H9 (cell line): ENCODE results near the gene ITGA2. TPM values are rescaled to one million over a fixed set of nuclear protein-coding genes. Genes with fewer than 3 reads are reported as not detected.

Experiments
- DNase-seq: peaks from one replicate; pipeline ENCODE4 v3.0.0-alpha.2; 2017
- H2AFZ ChIP-seq: one replicate; pipeline ENCODE4 v1.6.1; 2013; ENCODE audit warnings: mild to moderate bottlenecking, low read length, control low read depth, moderate library complexity
- H2AK5ac ChIP-seq: 2 replicates; pipeline ENCODE4 v1.6.1; 2013; ENCODE audit warnings: low read length, control low read depth, mixed read lengths; ENCODE audit not compliant: insufficient read length
- H2BK120ac ChIP-seq: one replicate; pipeline ENCODE4 v1.6.1; 2013; ENCODE audit warnings: low read depth, mild to moderate bottlenecking, low read length, control low read depth, inconsistent platforms; ENCODE audit not compliant: poor library complexity, severe bottlenecking
- H2BK12ac ChIP-seq: 2 replicates; pipeline ENCODE4 v1.6.1; 2013; ENCODE audit warnings: low read length, control low read depth, mixed read lengths, low read depth; ENCODE audit not compliant: insufficient read length
- H2BK15ac ChIP-seq: 2 replicates; pipeline ENCODE4 v1.6.1; 2013; ENCODE audit warnings: low read depth, low read length, control low read depth
- H2BK20ac ChIP-seq: one replicate; pipeline ENCODE4 v1.6.1; 2013; ENCODE audit warnings: low read depth, mild to moderate bottlenecking, low read length, control low read depth, inconsistent platforms; ENCODE audit not compliant: poor library complexity, severe bottlenecking
- H2BK5ac ChIP-seq: 2 replicates; pipeline ENCODE4 v1.6.1; 2013; ENCODE audit warnings: low read length, control low read depth, mixed read lengths; ENCODE audit not compliant: insufficient read length
- H3K14ac ChIP-seq: 2 replicates; pipeline ENCODE4 v1.6.1; 2013; ENCODE audit warnings: low read length, control low read depth; ENCODE audit not compliant: insufficient read depth
- H3K18ac ChIP-seq: 2 replicates; pipeline ENCODE4 v1.6.1; 2013; ENCODE audit warnings: low read depth, mild to moderate bottlenecking, mixed read lengths, low read length, control low read depth; ENCODE audit not compliant: insufficient read length
- H3K23ac ChIP-seq: 2 replicates; pipeline ENCODE4 v1.6.1; 2013; ENCODE audit warnings: low read length, control low read depth, mixed read lengths, low read depth; ENCODE audit not compliant: insufficient read length
- H3K23me2 ChIP-seq: 2 replicates; pipeline ENCODE4 v1.6.1; 2013; ENCODE audit warnings: low read depth, mild to moderate bottlenecking, mixed read lengths, low read length, control low read depth; ENCODE audit not compliant: insufficient read length, poor library complexity, severe bottlenecking
- H3K27ac ChIP-seq: 2 replicates; pipeline ENCODE4 v1.5.1; 2013; ENCODE audit warnings: low read length, control low read depth, mixed read lengths, low read depth; ENCODE audit not compliant: insufficient read length
- H3K27me3 ChIP-seq: 2 replicates; pipeline ENCODE4 v1.6.1; 2013; ENCODE audit warnings: low read length, control low read depth, inconsistent platforms; ENCODE audit not compliant: insufficient read depth
- H3K4ac ChIP-seq: 2 replicates; pipeline ENCODE4 v1.6.1; 2013; ENCODE audit warnings: low read depth, mild to moderate bottlenecking, control low read depth, inconsistent platforms, low read length, moderate library complexity
- H3K4me1 ChIP-seq: 2 replicates; pipeline ENCODE4 v1.6.1; 2013; ENCODE audit warnings: low read length, control low read depth, inconsistent platforms; ENCODE audit not compliant: insufficient read depth
- H3K4me2 ChIP-seq: 2 replicates; pipeline ENCODE4 v1.6.1; 2013; ENCODE audit warnings: low read length, control low read depth, mixed read lengths; ENCODE audit not compliant: insufficient read length, insufficient read depth
- H3K56ac ChIP-seq: 2 replicates; pipeline ENCODE4 v1.6.1; 2013; ENCODE audit warnings: low read depth, mild to moderate bottlenecking, mixed read lengths, low read length, control low read depth; ENCODE audit not compliant: insufficient read length
- H3K79me1 ChIP-seq: 2 replicates; pipeline ENCODE4 v1.6.1; 2013; ENCODE audit warnings: low read depth, mild to moderate bottlenecking, moderate library complexity, low read length, control low read depth, inconsistent platforms; ENCODE audit not compliant: insufficient read depth, poor library complexity, severe bottlenecking
- H3K79me2 ChIP-seq: 2 replicates; pipeline ENCODE4 v1.6.1; 2013; ENCODE audit warnings: low read length, control low read depth, inconsistent platforms; ENCODE audit not compliant: insufficient read depth
- H3K9ac ChIP-seq: 2 replicates; pipeline ENCODE4 v1.6.1; 2013; ENCODE audit warnings: low read length, control low read depth, mixed read lengths; ENCODE audit not compliant: insufficient read length; ENCODE audit errors: extremely low read depth
- H3K9me3 ChIP-seq: one replicate; pipeline ENCODE4 v1.6.1; 2013; ENCODE audit warnings: low read depth, low read length, inconsistent platforms; ENCODE audit not compliant: control insufficient read depth
- H3T11ph ChIP-seq: one replicate; pipeline ENCODE4 v1.6.1; 2013; ENCODE audit warnings: mild to moderate bottlenecking, low read length, control low read depth, inconsistent platforms
- H4K20me1 ChIP-seq: one replicate; pipeline ENCODE4 v1.6.1; 2013; ENCODE audit not compliant: control insufficient read depth, insufficient read length, insufficient read depth
- H4K5ac ChIP-seq: 2 replicates; pipeline ENCODE4 v1.6.1; 2013; ENCODE audit warnings: low read depth, mild to moderate bottlenecking, mixed read lengths, low read length, control low read depth; ENCODE audit not compliant: insufficient read length
- H4K8ac ChIP-seq: replicated peaks from 2 replicates; pipeline ENCODE4 v1.6.1; 2013; ENCODE audit warnings: low read length, control low read depth, mixed read lengths, low read depth; ENCODE audit not compliant: insufficient read length
- H4K91ac ChIP-seq: 2 replicates; pipeline ENCODE4 v1.6.1; 2013; ENCODE audit warnings: low read depth, mild to moderate bottlenecking, moderate library complexity, mixed read lengths, low read length, control low read depth; ENCODE audit not compliant: insufficient read length
- H3K27ac Mint-ChIP-seq, 3 experiments: 2 replicates in 2 of 3; 3 replicates in 1 of 3; pipeline ENCODE4 v1.8.0; 2020 to 2021; ENCODE audit warnings: mixed read lengths in 3 of 3, mild to moderate bottlenecking in 1 of 3, moderate library complexity in 1 of 3
- H3K27me3 Mint-ChIP-seq: 2 replicates; pipeline ENCODE4 v1.8.0; 2021; ENCODE audit warnings: low read depth, mild to moderate bottlenecking, moderate library complexity, mixed read lengths
- H3K36me3 Mint-ChIP-seq, 3 experiments: 2 replicates in 2 of 3; 3 replicates in 1 of 3; pipeline ENCODE4 v1.8.0; 2020 to 2021; ENCODE audit warnings: low read depth in 3 of 3, mixed read lengths in 3 of 3; ENCODE audit not compliant: insufficient read depth in 1 of 3
- H3K4me1 Mint-ChIP-seq, 2 experiments: 2 replicates each; pipeline ENCODE4 v1.8.0; 2020; ENCODE audit warnings: mixed read lengths in 2 of 2
- H3K4me3 Mint-ChIP-seq, 2 experiments: 2 replicates in 1 of 2; 3 replicates in 1 of 2; pipeline ENCODE4 v1.8.0; 2020 to 2021; ENCODE audit warnings: mild to moderate bottlenecking in 2 of 2, mixed read lengths in 2 of 2, moderate library complexity in 1 of 2
- H3K9me3 Mint-ChIP-seq, 2 experiments: 2 replicates in 1 of 2; 3 replicates in 1 of 2; pipeline ENCODE4 v1.8.0; 2020; ENCODE audit warnings: mild to moderate bottlenecking in 2 of 2, mixed read lengths in 2 of 2, moderate library complexity in 1 of 2
- CTCF ChIP-seq: fragments of 200-600 bp; sonication (generic); conservative IDR thresholded peaks from 3 replicates; pipeline ENCODE4 v1.8.0; 2021; ENCODE audit warnings: antibody characterized with exemption, mild to moderate bottlenecking
- WGBS: extraction: QIAGEN DNeasy Blood & Tissue Kit; methylation state at CpG from one replicate; pipeline ENCODE4 v1.1.7; 2013; ENCODE audit warnings: missing lambda C conversion rate, low lambda C conversion rate, mixed read lengths; ENCODE audit not compliant: insufficient read length; ENCODE audit errors: extremely low coverage; 5-methylcytosine and 5-hydroxymethylcytosine counted together
- total RNA-seq: library from RNA; stranded (reverse); gene quantifications from 2 replicates; pipeline ENCODE4 v1.2.1, GENCODE V29; 2021

The ITGA2 gene
- total RNA-seq, 1 experiment from 2014 or later: 3.0 TPM

- H3K36me3 Mint-ChIP-seq: peaks cover 0 to 2% (median 0%) of the 10 kb centered on the region in 3 experiments; a peak in 1 of 7 replicates
- Histone ChIP-seq H3K18ac (no peak overlapping the region), H3K4ac (no peak overlapping the region), H3K23me2 (no peaks in the 10 kb centered on the region), H4K20me1 (no peaks in the 10 kb centered on the region), H4K5ac (no peak overlapping the region), H4K8ac (no peak overlapping the region), H3K4me2 (no peak overlapping the region), H2BK5ac (no peak overlapping the region), H2BK15ac (no peak overlapping the region), H3K56ac (no peak overlapping the region), H2AFZ (no peak overlapping the region), H3T11ph (no peak overlapping the region), H3K27ac (no peak overlapping the region), H3K14ac (no peak overlapping the region), H3K23ac (no peak overlapping the region), H4K91ac (no peak overlapping the region), H3K9ac (no peak overlapping the region), H2AK5ac (no peak overlapping the region), H2BK20ac (no peak overlapping the region), H3K79me2 (no peaks in the 10 kb centered on the region), H3K27me3 (no peaks in the 10 kb centered on the region), H3K9me3 (no peaks in the 10 kb centered on the region), H3K79me1 (no peaks in the 10 kb centered on the region), H2BK12ac (no peak overlapping the region), H3K4me1 (no peaks in the 10 kb centered on the region), H2BK120ac (no peak overlapping the region)
- WGBS: no CpG with 5 or more reads among the region's 2 CpGs
- 0 out of 4 replicates have a peak, but pooled peaks cover 0 to 3% of the 10 kb centered on the region in 2 experiments for H3K4me1 Mint-ChIP-seq
- no peaks in the 10 kb centered on the region for H3K9me3 Mint-ChIP-seq
- TF ChIP-seq CTCF: no peak
- no peak overlapping the region for H3K4me3 Mint-ChIP-seq
- no peak overlapping the region for H3K27ac Mint-ChIP-seq
- no peak for DNase-seq
- H3K27me3 Mint-ChIP-seq: no peaks in the 10 kb centered on the region
These were observed 103.1 kb downstream of the ITGA2 start for GRCh38 chr5:53092242-53092641.
